Measurements from ENCODE around the gene SLC30A2. TPM values are rescaled to one million over a fixed set of nuclear protein-coding genes. Genes with fewer than 3 reads are reported as not detected.

Gene SLC30A2
- polyA plus RNA-seq, 1 donor from 2014 or later, result 0.46 TPM

DNA sequence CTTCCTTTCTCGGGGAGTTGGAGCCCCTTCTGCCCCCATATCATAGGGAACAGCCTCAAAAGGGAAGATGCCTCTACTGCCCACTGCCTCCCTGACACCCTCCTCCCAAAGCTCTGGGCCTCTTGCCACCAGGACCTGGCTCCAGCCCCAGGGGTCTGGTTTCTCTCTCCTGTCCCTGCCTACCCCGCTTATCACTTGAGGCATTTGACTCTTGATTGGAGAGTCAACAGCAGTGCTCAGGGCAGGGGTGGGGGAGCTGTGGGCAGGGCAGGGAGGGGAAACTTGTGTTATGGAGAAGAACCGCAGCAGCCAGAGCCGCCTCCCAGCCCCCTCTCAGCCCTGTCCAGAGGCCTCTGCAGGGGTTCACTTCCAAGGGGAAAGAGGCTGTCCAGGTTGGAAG lies 20.9 kb upstream of the SLC30A2 start:
- Histone ChIP-seq H4K20me1 (ENCODE audit: insufficient read depth) (no peaks in the 10 kb centered on the region), H3K36me3 (ENCODE audit: insufficient read depth, low read length) (no peaks in the 10 kb centered on the region), H3K79me2 (replicated peaks; ENCODE audit: insufficient read depth, low read length) (no peaks in the 10 kb centered on the region), H3K27me3 (ENCODE audit: insufficient read depth, low read depth, low read length) (no peaks in the 10 kb centered on the region), H3K4me2 (ENCODE audit: low read length) (no peak overlapping the region), H3K9me2 (ENCODE audit: insufficient read depth, low read length) (no peaks in the 10 kb centered on the region), H3F3A (ENCODE audit: insufficient read depth, low read length, poor library complexity, severe bottlenecking) (no peaks in the 10 kb centered on the region), H2AFZ (ENCODE audit: low read depth, low read length) (no peak overlapping the region), H3K9ac (ENCODE audit: low read length) (no peak overlapping the region), H3K4me3 (ENCODE audit: low read length) (no peak overlapping the region), H3K27ac (ENCODE audit: low read length) (no peak overlapping the region), H3K9me3 (ENCODE audit: low read length) (no peaks in the 10 kb centered on the region)
- no peak for TF ChIP-seq TAF1 (IDR thresholded peaks at IDR 0.05; ENCODE audit: low read depth)
- no peak for TF ChIP-seq RAD21 (conservative IDR thresholded peaks at IDR 0.05)
- TF ChIP-seq MXI1 (conservative IDR thresholded peaks at IDR 0.05; ENCODE audit: poor library complexity, severe bottlenecking), result no peak
- no peak for TF ChIP-seq SMC3 (conservative IDR thresholded peaks at IDR 0.05; ENCODE audit: poor library complexity)
- TF ChIP-seq EZH2 (IDR thresholded peaks at IDR 0.05; ENCODE audit: borderline replicate concordance, insufficient read depth, low read length, poor library complexity, severe bottlenecking), result no peak
- TF ChIP-seq, protein P1, sequence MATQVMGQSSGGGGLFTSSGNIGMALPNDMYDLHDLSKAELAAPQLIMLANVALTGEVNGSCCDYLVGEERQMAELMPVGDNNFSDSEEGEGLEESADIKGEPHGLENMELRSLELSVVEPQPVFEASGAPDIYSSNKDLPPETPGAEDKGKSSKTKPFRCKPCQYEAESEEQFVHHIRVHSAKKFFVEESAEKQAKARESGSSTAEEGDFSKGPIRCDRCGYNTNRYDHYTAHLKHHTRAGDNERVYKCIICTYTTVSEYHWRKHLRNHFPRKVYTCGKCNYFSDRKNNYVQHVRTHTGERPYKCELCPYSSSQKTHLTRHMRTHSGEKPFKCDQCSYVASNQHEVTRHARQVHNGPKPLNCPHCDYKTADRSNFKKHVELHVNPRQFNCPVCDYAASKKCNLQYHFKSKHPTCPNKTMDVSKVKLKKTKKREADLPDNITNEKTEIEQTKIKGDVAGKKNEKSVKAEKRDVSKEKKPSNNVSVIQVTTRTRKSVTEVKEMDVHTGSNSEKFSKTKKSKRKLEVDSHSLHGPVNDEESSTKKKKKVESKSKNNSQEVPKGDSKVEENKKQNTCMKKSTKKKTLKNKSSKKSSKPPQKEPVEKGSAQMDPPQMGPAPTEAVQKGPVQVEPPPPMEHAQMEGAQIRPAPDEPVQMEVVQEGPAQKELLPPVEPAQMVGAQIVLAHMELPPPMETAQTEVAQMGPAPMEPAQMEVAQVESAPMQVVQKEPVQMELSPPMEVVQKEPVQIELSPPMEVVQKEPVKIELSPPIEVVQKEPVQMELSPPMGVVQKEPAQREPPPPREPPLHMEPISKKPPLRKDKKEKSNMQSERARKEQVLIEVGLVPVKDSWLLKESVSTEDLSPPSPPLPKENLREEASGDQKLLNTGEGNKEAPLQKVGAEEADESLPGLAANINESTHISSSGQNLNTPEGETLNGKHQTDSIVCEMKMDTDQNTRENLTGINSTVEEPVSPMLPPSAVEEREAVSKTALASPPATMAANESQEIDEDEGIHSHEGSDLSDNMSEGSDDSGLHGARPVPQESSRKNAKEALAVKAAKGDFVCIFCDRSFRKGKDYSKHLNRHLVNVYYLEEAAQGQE (IDR thresholded peaks at IDR 0.05; ENCODE audit: borderline replicate concordance), result no peak
- TF ChIP-seq POLR2AphosphoS5 (IDR thresholded peaks at IDR 0.05), result no peak
- TF ChIP-seq EP300 (conservative IDR thresholded peaks at IDR 0.05; ENCODE audit: poor library complexity, severe bottlenecking), result no peak
- TF ChIP-seq, protein P2, sequence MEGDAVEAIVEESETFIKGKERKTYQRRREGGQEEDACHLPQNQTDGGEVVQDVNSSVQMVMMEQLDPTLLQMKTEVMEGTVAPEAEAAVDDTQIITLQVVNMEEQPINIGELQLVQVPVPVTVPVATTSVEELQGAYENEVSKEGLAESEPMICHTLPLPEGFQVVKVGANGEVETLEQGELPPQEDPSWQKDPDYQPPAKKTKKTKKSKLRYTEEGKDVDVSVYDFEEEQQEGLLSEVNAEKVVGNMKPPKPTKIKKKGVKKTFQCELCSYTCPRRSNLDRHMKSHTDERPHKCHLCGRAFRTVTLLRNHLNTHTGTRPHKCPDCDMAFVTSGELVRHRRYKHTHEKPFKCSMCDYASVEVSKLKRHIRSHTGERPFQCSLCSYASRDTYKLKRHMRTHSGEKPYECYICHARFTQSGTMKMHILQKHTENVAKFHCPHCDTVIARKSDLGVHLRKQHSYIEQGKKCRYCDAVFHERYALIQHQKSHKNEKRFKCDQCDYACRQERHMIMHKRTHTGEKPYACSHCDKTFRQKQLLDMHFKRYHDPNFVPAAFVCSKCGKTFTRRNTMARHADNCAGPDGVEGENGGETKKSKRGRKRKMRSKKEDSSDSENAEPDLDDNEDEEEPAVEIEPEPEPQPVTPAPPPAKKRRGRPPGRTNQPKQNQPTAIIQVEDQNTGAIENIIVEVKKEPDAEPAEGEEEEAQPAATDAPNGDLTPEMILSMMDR (IDR thresholded peaks at IDR 0.05; ENCODE audit: poor library complexity, severe bottlenecking), result no peak

DNA sequence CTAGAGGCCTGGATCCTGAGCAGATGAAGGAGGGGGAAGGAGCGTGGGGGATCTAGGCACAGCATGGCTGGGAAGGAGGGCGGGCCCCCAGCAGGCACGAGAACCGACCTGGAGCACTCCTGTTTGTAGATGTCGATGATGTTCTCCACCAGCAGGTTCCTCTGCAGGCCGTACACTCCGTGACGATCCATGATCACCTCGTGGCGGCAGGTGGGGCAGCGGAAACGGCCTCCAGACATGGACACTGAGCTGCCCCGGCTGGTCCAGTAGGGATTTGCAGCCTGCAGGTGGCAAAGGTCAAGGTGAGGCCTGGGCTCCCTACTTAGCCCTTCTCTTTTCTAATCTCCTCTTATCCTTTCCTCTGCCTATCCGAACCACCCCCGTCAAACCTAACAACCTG lies 20.2 kb upstream of the SLC30A2 start:
- TF ChIP-seq, protein P2 (IDR thresholded peaks at IDR 0.05; ENCODE audit: poor library complexity, severe bottlenecking), result no peak
- TF ChIP-seq MXI1 (conservative IDR thresholded peaks at IDR 0.05; ENCODE audit: poor library complexity, severe bottlenecking) (no peak), TAF1 (IDR thresholded peaks at IDR 0.05; ENCODE audit: low read depth) (no peak), RAD21 (conservative IDR thresholded peaks at IDR 0.05) (no peak), POLR2AphosphoS5 (IDR thresholded peaks at IDR 0.05) (no peak), EP300 (conservative IDR thresholded peaks at IDR 0.05; ENCODE audit: poor library complexity, severe bottlenecking) (no peak), SMC3 (conservative IDR thresholded peaks at IDR 0.05; ENCODE audit: poor library complexity) (no peak), EZH2 (IDR thresholded peaks at IDR 0.05; ENCODE audit: borderline replicate concordance, insufficient read depth, low read length, poor library complexity, severe bottlenecking) (no peak)
- TF ChIP-seq, protein P1 (IDR thresholded peaks at IDR 0.05; ENCODE audit: borderline replicate concordance), result no peak
- no peaks in the 10 kb centered on the region for H3K27me3 ChIP-seq (ENCODE audit: insufficient read depth, low read depth, low read length)
- H3K9ac ChIP-seq (ENCODE audit: low read length), result no peak overlapping the region
- H2AFZ ChIP-seq (ENCODE audit: low read depth, low read length), result no peak overlapping the region
- no peak overlapping the region for H3K27ac ChIP-seq (ENCODE audit: low read length)
- H3K9me3 ChIP-seq (ENCODE audit: low read length), result no peaks in the 10 kb centered on the region
- no peaks in the 10 kb centered on the region for H3K9me2 ChIP-seq (ENCODE audit: insufficient read depth, low read length)
- H3K4me3 ChIP-seq (ENCODE audit: low read length), result no peak overlapping the region
- H4K20me1 ChIP-seq (ENCODE audit: insufficient read depth), result no peaks in the 10 kb centered on the region
- H3F3A ChIP-seq (ENCODE audit: insufficient read depth, low read length, poor library complexity, severe bottlenecking), result no peaks in the 10 kb centered on the region
- H3K79me2 ChIP-seq (replicated peaks; ENCODE audit: insufficient read depth, low read length), result no peaks in the 10 kb centered on the region
- H3K4me2 ChIP-seq (ENCODE audit: low read length), result no peak overlapping the region
- H3K36me3 ChIP-seq (ENCODE audit: insufficient read depth, low read length), result no peaks in the 10 kb centered on the region
